Ascending aorta (tissue), 2 donors: ENCODE measurements around the gene IL17D. TPM values are rescaled to one million over a fixed set of nuclear protein-coding genes. Genes with fewer than 3 reads are reported as not detected.
A peak's percentile ranks its signal among the peaks of the same experiment; 100 is the strongest.

Experiments
- DNase-seq, 2 donors: peaks; one replicate each; pipeline ENCODE4 v3.0.0-alpha.2; 2019; ENCODE audit warnings: low spot score in 2 of 2
- H3K27ac ChIP-seq, 2 donors: fragments of 200-600 bp; sonication (generic); one replicate each; pipeline ENCODE4 v1.5.1; 2016 to 2017; ENCODE audit warnings: mild to moderate bottlenecking in 1 of 2
- H3K27me3 ChIP-seq: fragments of 200-600 bp; sonication (generic); one replicate; pipeline ENCODE4 v1.5.1; 2017
- H3K36me3 ChIP-seq, 2 donors: fragments of 200-600 bp; sonication (generic); one replicate each; pipeline ENCODE4 v1.5.1; 2016
- H3K4me1 ChIP-seq, 2 donors: fragments of 200-600 bp; sonication (generic); one replicate each; pipeline ENCODE4 v1.5.1; 2016 to 2017; ENCODE audit warnings: mild to moderate bottlenecking in 1 of 2
- H3K4me3 ChIP-seq, 2 donors: fragments of 200-600 bp; sonication (generic); one replicate each; pipeline ENCODE4 v1.5.1; 2016 to 2017; ENCODE audit warnings: mild to moderate bottlenecking in 1 of 2
- H3K9me3 ChIP-seq, 2 donors: fragments of 200-600 bp; sonication (generic); one replicate each; pipeline ENCODE4 v1.5.1; 2016
- intact Hi-C: fragments of 100-400 bp; cut with DNase I; formaldehyde crosslinking; loops from one replicate; pipeline ENCODE4 v1.15.1; 2023
- total RNA-seq: library from RNA; depleted of rRNA; stranded (reverse); fragments of >200 nt; gene quantifications from one replicate; pipeline ENCODE4 v1.1.0, GENCODE V29; 2016
- TF ChIP-seq, protein P1 (sequence below), 3 experiments: fragments of 200-600 bp in 2 of 3; fragments of 450-650 bp in 1 of 3; sonication (generic) in 2 of 3; IDR thresholded peaks; one replicate each; pipeline ENCODE4 v1.5.1; 2016 to 2019; ENCODE audit warnings: antibody characterized with exemption in 3 of 3, mild to moderate bottlenecking in 1 of 3, moderate library complexity in 1 of 3

IL17D gene
- total RNA-seq, 1 donor from 2014 or later = not detected

GRCh38 chr13:20703780-20704458 is 420 bp downstream of the IL17D start:
- Histone ChIP-seq H3K4me3 (peak overlapping the region; percentile 70 to 95), H3K27me3 (no peaks in the 10 kb centered on the region), H3K36me3 (no peaks in the 10 kb centered on the region), H3K4me1 (peaks cover 3% of the 10 kb centered on the region in 2 donors), H3K9me3 (no peaks in the 10 kb centered on the region), H3K27ac (peak overlapping the region in 1 of 2 donors; percentile 38)
- intact Hi-C loops = loop anchor here (10.0 kb wide), 4 partner anchors 579 to 839 kb away; partner anchors contain the start of genes ZDHHC20, ZMYM2 and ZMYM5
- TF ChIP-seq, protein P1, sequence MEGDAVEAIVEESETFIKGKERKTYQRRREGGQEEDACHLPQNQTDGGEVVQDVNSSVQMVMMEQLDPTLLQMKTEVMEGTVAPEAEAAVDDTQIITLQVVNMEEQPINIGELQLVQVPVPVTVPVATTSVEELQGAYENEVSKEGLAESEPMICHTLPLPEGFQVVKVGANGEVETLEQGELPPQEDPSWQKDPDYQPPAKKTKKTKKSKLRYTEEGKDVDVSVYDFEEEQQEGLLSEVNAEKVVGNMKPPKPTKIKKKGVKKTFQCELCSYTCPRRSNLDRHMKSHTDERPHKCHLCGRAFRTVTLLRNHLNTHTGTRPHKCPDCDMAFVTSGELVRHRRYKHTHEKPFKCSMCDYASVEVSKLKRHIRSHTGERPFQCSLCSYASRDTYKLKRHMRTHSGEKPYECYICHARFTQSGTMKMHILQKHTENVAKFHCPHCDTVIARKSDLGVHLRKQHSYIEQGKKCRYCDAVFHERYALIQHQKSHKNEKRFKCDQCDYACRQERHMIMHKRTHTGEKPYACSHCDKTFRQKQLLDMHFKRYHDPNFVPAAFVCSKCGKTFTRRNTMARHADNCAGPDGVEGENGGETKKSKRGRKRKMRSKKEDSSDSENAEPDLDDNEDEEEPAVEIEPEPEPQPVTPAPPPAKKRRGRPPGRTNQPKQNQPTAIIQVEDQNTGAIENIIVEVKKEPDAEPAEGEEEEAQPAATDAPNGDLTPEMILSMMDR (IDR thresholded peaks at IDR 0.05) = peak; percentile 16 to 81 (median 42)
- DNase-seq = peak in 1 of 2 donors; percentile 84

DNA sequence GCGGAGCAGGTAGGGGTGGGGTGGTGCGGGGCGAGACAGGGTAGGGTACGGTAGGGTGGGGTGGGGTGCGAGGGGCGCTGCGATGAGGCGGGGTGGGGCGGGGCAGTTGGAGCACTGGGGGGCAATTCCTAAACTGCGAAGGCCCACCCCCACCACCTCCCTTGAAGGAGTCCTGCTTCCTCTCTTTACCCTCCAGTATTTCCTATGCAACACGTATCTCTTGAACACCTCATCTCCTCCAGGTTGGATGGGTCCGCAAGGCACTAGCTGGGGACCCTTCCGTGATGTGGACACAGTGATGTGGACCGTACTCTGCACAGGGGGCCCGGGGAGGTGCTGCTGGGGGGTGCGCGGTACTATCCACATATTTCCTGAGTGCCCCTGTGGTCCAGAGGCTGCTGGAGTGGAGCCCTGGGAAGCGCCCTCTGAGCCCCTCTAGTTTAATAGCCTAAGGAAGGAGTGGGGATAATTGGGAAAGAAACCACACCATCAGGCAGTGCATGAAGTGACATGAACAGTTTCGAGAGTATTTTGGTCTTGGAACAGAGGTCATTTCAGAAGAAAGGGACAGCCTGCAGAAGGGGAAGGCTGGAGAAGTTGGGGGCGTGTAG is 1.1 kb downstream of the IL17D start:
- Histone ChIP-seq H3K4me1 (peaks cover 3 to 8% of the 10 kb centered on the region in 2 donors), H3K9me3 (no peaks in the 10 kb centered on the region), H3K36me3 (no peaks in the 10 kb centered on the region), H3K27ac (peak overlapping the region in 1 of 2 donors; percentile 38), H3K4me3 (peak overlapping the region; percentile 70 to 95), H3K27me3 (no peaks in the 10 kb centered on the region)
- intact Hi-C loops = loop anchor here (5.0 to 10.0 kb wide), 6 partner anchors 137 to 840 kb away; partner anchors contain the start of genes IFT88, ZDHHC20, ZMYM2 and ZMYM5
- DNase-seq = no peak
- TF ChIP-seq, protein P1 (IDR thresholded peaks at IDR 0.05) = no peak

DNA sequence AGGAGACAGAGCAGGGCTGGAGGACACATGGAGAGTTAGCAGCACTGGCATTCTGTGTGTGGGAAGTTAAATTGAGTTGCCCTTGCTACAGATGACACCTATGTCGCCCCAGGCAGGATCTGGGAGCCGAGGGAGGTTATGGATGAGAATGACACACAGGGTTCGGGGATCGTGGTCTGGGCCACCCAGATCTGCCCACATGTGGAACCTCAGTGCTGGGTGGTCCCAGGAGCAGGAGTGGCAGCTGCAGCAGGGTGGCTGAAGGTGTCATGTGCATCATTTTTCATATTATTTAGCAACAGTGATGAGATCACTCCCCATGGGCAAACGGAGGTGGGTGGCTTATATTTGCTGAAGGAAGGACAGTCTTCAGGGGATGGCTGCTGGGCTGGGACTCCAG is 3.2 kb downstream of the IL17D start:
- H3K4me3 ChIP-seq = no peak overlapping the region
- peaks cover 3 to 10% of the 10 kb centered on the region in 2 donors for H3K4me1 ChIP-seq
- no peak overlapping the region for H3K27ac ChIP-seq
- intact Hi-C loops = loop anchor here (5.0 to 10.0 kb wide), 6 partner anchors 139 to 842 kb away; partner anchors contain the start of genes IFT88, ZDHHC20, ZMYM2 and ZMYM5
- H3K36me3 ChIP-seq = no peaks in the 10 kb centered on the region
- TF ChIP-seq, protein P1 (IDR thresholded peaks at IDR 0.05) = no peak
- no peaks in the 10 kb centered on the region for H3K27me3 ChIP-seq
- H3K9me3 ChIP-seq = no peaks in the 10 kb centered on the region
- no peak for DNase-seq

- Histone ChIP-seq H3K27ac (peak overlapping the region; percentile 19 to 52), H3K27me3 (no peaks in the 10 kb centered on the region), H3K9me3 (no peaks in the 10 kb centered on the region), H3K4me1 (peaks cover 3 to 13% of the 10 kb centered on the region in 2 donors), H3K36me3 (no peaks in the 10 kb centered on the region), H3K4me3 (no peak overlapping the region)
- TF ChIP-seq, protein P1 (IDR thresholded peaks at IDR 0.05) = no peak
- intact Hi-C loops = loop anchor here (5.0 to 10.0 kb wide), 6 partner anchors 141 to 843 kb away; partner anchors contain the start of genes IFT88, ZDHHC20, ZMYM2 and ZMYM5
- no peak for DNase-seq
Measured at GRCh38 chr13:20708216-20708615, 4.7 kb downstream of the IL17D start.

- Histone ChIP-seq H3K36me3 (no peaks in the 10 kb centered on the region), H3K4me1 (peaks cover 3 to 24% of the 10 kb centered on the region in 2 donors), H3K4me3 (no peak overlapping the region), H3K9me3 (no peaks in the 10 kb centered on the region), H3K27me3 (no peaks in the 10 kb centered on the region), H3K27ac (peak overlapping the region; percentile 23 to 72)
- DNase-seq = no peak
- TF ChIP-seq, protein P1 (IDR thresholded peaks at IDR 0.05) = no peak
- intact Hi-C loops = loop anchor here (5.0 to 10.0 kb wide), 6 partner anchors 142 to 845 kb away; partner anchors contain the start of genes IFT88, ZDHHC20, ZMYM2 and ZMYM5
Measured at GRCh38 chr13:20709369-20709768, 5.9 kb downstream of the IL17D start.
